ENCODE measurements around the gene MORC1.

MORC1 gene

DNA sequence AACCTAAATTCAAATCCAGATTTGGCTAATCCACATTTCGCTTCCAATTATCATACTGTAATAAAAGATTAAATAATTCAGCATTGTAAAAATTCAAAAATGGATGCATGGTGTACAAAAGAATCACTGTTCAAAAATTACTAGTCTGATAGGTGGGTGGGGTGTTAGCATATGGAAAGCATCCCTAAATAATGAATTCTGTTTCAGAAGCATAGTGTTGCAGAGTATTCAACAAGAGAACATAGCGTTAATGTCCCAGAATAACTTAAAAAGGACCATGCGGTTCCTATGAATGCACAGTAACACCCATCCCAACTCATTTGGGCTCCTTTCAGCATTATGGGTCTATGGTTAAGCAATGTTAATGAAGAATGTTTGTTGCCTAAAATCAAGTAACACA lies 51.1 kb downstream of the MORC1 start:
- Histone ChIP-seq H3K27ac (ENCODE audit: low read depth, low read length) (no peak overlapping the region), H3K9ac (ENCODE audit: low read length) (no peak overlapping the region), H3K4me3 (ENCODE audit: low read depth in 1 of 2, low read length in 2 of 2) (no peak overlapping the region), H3K27me3 (ENCODE audit: control insufficient read depth in 1 of 2, insufficient read depth in 2 of 2, low read length in 2 of 2) (no peaks in the 10 kb centered on the region), H3K4me1 (ENCODE audit: insufficient read depth, low read length) (no peaks in the 10 kb centered on the region), H3K9me3 (ENCODE audit: low read length) (no peaks in the 10 kb centered on the region), H3K36me3 (ENCODE audit: insufficient read depth, low read length) (no peaks in the 10 kb centered on the region)

DNA sequence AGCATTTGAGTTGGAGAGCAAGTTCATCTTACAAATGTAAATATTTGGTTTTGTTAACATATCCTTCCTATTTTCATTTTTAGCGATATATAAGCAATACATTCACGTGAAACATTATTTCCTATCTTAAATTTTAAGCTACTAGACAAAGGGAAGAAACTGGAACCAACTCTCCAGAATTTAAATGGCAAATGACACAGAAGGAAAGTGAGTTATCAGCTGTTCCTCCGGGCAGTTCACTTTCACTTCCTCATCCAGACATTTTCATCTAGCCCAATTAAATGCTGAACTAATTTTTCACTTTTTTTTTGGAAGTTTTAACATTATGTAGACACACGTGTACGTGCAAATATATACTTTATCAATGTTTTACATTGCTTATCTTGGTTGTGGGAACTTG lies 58.7 kb downstream of the MORC1 start:
- H3K9ac ChIP-seq (ENCODE audit: low read length): no peak overlapping the region
- no peaks in the 10 kb centered on the region for H3K4me1 ChIP-seq (ENCODE audit: insufficient read depth, low read length)
- H3K9me3 ChIP-seq (ENCODE audit: low read length): no peaks in the 10 kb centered on the region
- H3K4me3 ChIP-seq (ENCODE audit: low read depth in 1 of 2, low read length in 2 of 2): no peak overlapping the region
- H3K27ac ChIP-seq (ENCODE audit: low read depth, low read length): no peak overlapping the region
- no peaks in the 10 kb centered on the region for H3K27me3 ChIP-seq (ENCODE audit: control insufficient read depth in 1 of 2, insufficient read depth in 2 of 2, low read length in 2 of 2)
- H3K36me3 ChIP-seq (ENCODE audit: insufficient read depth, low read length): no peaks in the 10 kb centered on the region

DNA sequence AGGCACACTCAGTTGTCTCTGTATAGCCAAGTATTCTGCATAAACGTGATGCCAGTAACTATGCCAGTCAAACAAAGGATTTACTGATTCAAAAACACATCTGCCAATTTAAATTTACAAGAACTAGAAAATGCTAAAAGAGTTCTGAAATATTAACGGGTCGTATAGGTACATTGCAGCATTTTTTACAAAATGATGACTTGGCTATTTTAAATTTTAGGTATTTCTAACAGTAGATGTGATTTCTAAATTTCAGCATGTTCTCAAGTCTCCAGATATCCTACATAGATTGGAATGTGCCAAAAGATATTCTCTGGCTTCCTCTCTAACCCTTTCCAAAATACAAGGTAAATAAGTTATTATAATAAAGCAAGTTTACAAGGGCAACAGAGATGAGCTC lies 60.3 kb downstream of the MORC1 start:
- H3K9ac ChIP-seq (ENCODE audit: low read length): no peak overlapping the region
- H3K9me3 ChIP-seq (ENCODE audit: low read length): no peaks in the 10 kb centered on the region
- no peak overlapping the region for H3K4me3 ChIP-seq (ENCODE audit: low read depth in 1 of 2, low read length in 2 of 2)
- H3K36me3 ChIP-seq (ENCODE audit: insufficient read depth, low read length): no peaks in the 10 kb centered on the region
- H3K4me1 ChIP-seq (ENCODE audit: insufficient read depth, low read length): no peaks in the 10 kb centered on the region
- no peak overlapping the region for H3K27ac ChIP-seq (ENCODE audit: low read depth, low read length)
- H3K27me3 ChIP-seq (ENCODE audit: control insufficient read depth in 1 of 2, insufficient read depth in 2 of 2, low read length in 2 of 2): no peaks in the 10 kb centered on the region

DNA sequence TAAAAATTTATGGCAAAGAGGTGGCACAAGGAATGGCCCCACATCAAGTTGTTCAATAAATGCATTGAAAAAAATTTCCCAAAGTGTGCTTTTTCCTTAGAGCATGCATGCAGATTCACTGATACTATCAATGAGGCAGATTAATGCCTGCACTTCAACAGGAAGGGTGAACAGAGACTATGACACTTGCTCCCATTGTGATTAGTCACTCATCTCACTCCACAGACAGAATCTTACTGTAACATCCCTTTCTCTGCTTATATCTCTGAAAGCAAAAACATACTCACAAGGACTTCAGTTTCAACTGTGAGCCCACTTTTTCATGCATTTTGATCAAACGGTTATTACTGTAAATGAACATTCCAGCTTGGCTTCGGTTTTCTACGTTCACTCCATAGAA lies 60.9 kb downstream of the MORC1 start:
- no peak overlapping the region for H3K27ac ChIP-seq (ENCODE audit: low read depth, low read length)
- no peaks in the 10 kb centered on the region for H3K27me3 ChIP-seq (ENCODE audit: control insufficient read depth in 1 of 2, insufficient read depth in 2 of 2, low read length in 2 of 2)
- H3K9me3 ChIP-seq (ENCODE audit: low read length): peaks cover 4% of the 10 kb centered on the region
- H3K9ac ChIP-seq (ENCODE audit: low read length): no peak overlapping the region
- H3K4me1 ChIP-seq (ENCODE audit: insufficient read depth, low read length): no peaks in the 10 kb centered on the region
- H3K4me3 ChIP-seq (ENCODE audit: low read depth in 1 of 2, low read length in 2 of 2): no peak overlapping the region
- H3K36me3 ChIP-seq (ENCODE audit: insufficient read depth, low read length): no peaks in the 10 kb centered on the region

DNA sequence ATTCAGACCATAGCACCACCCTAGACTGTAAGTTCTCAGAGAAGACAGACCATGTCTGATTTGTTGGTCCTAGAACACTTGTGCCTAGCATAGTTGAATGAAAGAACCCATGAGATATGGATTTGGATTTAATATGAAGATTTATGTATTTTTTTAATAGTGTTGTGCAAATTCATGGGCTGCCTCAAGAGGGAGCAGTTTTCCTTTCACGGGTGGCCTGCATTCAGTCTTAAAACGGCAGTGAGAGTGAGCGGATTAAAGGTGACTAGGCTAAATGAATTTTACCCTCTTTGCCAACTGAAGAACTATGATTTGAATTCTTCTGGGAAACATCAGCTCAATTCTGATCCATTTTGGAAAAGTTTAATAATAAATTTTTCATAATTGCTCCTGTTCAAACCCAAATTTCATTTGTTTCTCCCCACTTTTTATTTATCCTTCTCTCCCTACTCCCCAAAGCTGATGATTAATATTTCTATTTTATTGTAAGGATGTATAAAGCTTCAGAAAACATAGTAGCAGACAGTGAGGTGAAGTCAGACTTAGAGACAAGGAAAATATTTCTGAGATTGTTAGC lies 67.3 kb downstream of the MORC1 start:
- Histone ChIP-seq H3K9me3 (ENCODE audit: low read length) (peaks cover 4% of the 10 kb centered on the region), H3K4me3 (ENCODE audit: low read depth in 1 of 2, low read length in 2 of 2) (no peak overlapping the region), H3K27me3 (ENCODE audit: control insufficient read depth in 1 of 2, insufficient read depth in 2 of 2, low read length in 2 of 2) (no peaks in the 10 kb centered on the region), H3K36me3 (ENCODE audit: insufficient read depth, low read length) (no peaks in the 10 kb centered on the region), H3K9ac (ENCODE audit: low read length) (no peak overlapping the region), H3K27ac (ENCODE audit: low read depth, low read length) (no peak overlapping the region), H3K4me1 (ENCODE audit: insufficient read depth, low read length) (no peaks in the 10 kb centered on the region)

DNA sequence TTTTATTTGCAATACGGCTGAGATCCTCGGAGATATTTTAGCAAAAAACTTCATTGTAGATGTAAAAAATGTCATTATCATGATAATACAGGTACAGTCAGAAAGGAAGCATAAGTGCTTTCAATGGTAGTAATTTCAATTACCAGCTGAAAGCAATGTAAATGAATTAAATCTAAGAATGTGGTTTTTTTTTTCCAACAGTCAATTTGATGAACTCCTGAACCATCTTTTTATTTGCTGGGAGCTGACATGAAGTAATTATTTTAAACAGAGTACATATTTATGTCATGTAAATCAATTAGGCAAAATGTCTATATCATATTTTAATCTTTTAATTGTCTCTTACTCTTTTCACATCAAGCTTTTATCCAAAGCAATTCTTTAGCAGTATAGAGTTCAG lies 70.6 kb downstream of the MORC1 start:
- no peaks in the 10 kb centered on the region for H3K36me3 ChIP-seq (ENCODE audit: insufficient read depth, low read length)
- no peaks in the 10 kb centered on the region for H3K27me3 ChIP-seq (ENCODE audit: control insufficient read depth in 1 of 2, insufficient read depth in 2 of 2, low read length in 2 of 2)
- H3K4me1 ChIP-seq (ENCODE audit: insufficient read depth, low read length): no peaks in the 10 kb centered on the region
- H3K4me3 ChIP-seq (ENCODE audit: low read depth in 1 of 2, low read length in 2 of 2): no peak overlapping the region
- H3K9me3 ChIP-seq (ENCODE audit: low read length): peaks cover 3% of the 10 kb centered on the region
- no peak overlapping the region for H3K27ac ChIP-seq (ENCODE audit: low read depth, low read length)
- no peak overlapping the region for H3K9ac ChIP-seq (ENCODE audit: low read length)

DNA sequence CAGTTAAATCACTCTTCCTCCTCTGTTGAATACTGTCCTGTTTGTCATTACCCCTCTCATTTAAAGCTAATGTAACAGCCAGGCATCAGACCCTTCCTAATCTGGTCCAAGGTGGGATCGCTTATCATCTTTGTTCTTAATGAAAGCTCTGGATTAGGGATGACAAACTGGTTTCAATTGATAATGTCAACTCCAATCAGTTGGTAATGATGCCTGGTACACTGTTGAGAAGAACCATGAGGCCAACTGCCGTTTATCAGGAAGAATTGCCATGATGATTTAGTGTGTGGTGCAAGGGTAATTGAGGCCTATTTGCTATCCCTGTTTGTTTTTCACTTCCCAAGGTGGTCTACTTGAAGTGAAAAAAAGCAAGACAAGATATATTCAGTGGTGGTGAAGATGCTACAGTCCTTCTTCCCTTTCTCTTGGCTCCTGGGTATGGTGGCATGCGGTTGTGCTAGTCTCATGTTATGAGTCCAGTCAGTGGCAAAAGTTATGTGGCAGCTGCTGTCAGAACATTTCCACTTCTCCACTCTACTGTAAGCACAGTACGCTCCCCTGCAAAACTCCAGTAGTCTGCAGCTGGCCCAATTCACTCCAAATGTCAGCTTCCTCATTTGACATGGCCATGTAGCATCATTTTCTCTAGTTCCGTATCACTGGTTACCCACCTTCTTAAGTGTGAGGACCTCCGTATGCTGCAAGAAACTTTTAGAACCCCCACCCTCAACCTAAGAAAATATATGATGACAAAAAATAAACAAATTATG lies 72.5 kb downstream of the MORC1 start:
- no peaks in the 10 kb centered on the region for H3K4me1 ChIP-seq (ENCODE audit: insufficient read depth, low read length)
- H3K9me3 ChIP-seq (ENCODE audit: low read length): no peaks in the 10 kb centered on the region
- no peak overlapping the region for H3K9ac ChIP-seq (ENCODE audit: low read length)
- H3K4me3 ChIP-seq (ENCODE audit: low read depth in 1 of 2, low read length in 2 of 2): no peak overlapping the region
- no peaks in the 10 kb centered on the region for H3K36me3 ChIP-seq (ENCODE audit: insufficient read depth, low read length)
- no peak overlapping the region for H3K27ac ChIP-seq (ENCODE audit: low read depth, low read length)
- H3K27me3 ChIP-seq (ENCODE audit: control insufficient read depth in 1 of 2, insufficient read depth in 2 of 2, low read length in 2 of 2): no peaks in the 10 kb centered on the region

DNA sequence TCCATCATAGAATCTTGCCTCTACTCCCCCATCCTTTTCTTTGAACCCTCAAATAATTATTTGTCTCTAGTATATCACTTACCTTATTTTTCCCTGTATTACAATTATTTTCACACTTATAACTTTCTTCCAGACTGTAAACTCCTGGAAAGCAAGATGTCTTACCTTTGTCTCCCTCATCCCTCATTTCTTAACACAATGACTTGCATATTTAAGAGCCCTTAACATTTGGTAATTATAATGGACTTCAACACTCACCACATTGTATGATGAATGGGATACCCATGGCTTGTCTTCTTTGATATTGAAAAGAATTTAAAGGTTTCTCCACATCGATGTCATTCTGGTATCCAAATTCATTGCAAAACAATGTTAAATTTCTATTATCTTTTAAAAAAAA lies 82.9 kb downstream of the MORC1 start:
- no peaks in the 10 kb centered on the region for H3K9me3 ChIP-seq (ENCODE audit: low read length)

DNA sequence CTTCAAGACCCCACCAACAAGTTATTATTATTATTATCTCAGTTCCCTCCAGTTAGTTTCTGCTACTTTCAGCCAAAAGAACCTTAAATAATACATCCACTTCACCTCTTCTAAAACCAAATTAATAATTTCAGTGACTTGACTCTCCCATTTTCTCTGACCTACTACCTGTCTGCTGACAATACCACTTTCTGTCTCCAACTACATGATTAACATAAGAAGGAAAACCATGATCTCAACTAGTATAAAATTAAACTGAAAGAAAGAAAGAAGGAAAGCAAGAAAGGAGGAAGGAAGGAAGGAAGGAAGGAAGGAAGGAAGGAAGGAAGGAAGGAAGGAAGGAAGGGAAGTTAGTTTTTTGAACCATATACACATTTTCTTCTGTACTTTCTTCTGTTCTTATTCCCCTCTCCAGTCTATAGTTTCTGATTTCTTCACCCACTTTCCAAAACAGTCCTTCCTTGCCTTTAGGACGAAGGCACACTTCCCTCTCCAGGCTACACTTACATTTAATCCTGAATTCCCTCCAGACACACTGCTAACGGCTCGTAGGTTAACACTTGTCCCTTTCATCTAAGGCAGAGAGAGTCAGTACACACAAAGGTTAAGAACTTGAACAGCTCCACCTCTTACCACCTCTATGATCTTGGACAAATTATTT lies 84.8 kb downstream of the MORC1 start:
- no peaks in the 10 kb centered on the region for H3K4me1 ChIP-seq (ENCODE audit: insufficient read depth, low read length)
- no peaks in the 10 kb centered on the region for H3K27me3 ChIP-seq (ENCODE audit: control insufficient read depth in 1 of 2, insufficient read depth in 2 of 2, low read length in 2 of 2)
- H3K9me3 ChIP-seq (ENCODE audit: low read length): no peaks in the 10 kb centered on the region
- H3K4me3 ChIP-seq (ENCODE audit: low read depth in 1 of 2, low read length in 2 of 2): no peak overlapping the region
- H3K9ac ChIP-seq (ENCODE audit: low read length): no peak overlapping the region
- no peak overlapping the region for H3K27ac ChIP-seq (ENCODE audit: low read depth, low read length)
- no peaks in the 10 kb centered on the region for H3K36me3 ChIP-seq (ENCODE audit: insufficient read depth, low read length)

More for the DNA sequence above, 82.9 kb downstream of the MORC1 start:
- Histone ChIP-seq H3K27ac (ENCODE audit: low read depth, low read length) (no peak overlapping the region), H3K36me3 (ENCODE audit: insufficient read depth, low read length) (no peaks in the 10 kb centered on the region), H3K4me3 (ENCODE audit: low read depth in 1 of 2, low read length in 2 of 2) (no peak overlapping the region), H3K9ac (ENCODE audit: low read length) (no peak overlapping the region), H3K27me3 (ENCODE audit: control insufficient read depth in 1 of 2, insufficient read depth in 2 of 2, low read length in 2 of 2) (no peaks in the 10 kb centered on the region), H3K4me1 (ENCODE audit: insufficient read depth, low read length) (no peaks in the 10 kb centered on the region)

DNA sequence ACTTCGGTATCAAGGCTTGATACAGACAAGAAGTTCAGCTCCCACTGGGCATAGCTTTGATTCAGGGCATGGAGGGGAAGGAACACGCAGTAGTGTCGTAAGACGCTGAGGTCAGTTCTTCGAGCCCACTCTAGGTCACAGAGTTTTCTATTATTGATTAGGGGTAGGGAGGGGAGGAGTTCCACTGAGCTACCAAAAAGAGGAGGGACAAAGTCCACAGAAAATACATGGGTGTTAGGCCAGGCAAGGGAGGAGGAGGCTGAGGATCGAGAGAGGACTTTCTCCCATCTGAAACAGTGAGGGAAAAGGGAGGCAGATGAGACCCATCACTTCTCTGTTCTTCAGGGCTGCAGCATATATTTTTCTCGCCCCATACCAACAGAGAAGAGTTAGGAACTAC lies 89.2 kb downstream of the MORC1 start:
- Histone ChIP-seq H3K9ac (ENCODE audit: low read length) (no peak overlapping the region), H3K36me3 (ENCODE audit: insufficient read depth, low read length) (no peaks in the 10 kb centered on the region), H3K4me3 (ENCODE audit: low read depth in 1 of 2, low read length in 2 of 2) (no peak overlapping the region), H3K9me3 (ENCODE audit: low read length) (no peaks in the 10 kb centered on the region), H3K4me1 (ENCODE audit: insufficient read depth, low read length) (no peaks in the 10 kb centered on the region), H3K27me3 (ENCODE audit: control insufficient read depth in 1 of 2, insufficient read depth in 2 of 2, low read length in 2 of 2) (no peaks in the 10 kb centered on the region), H3K27ac (ENCODE audit: low read depth, low read length) (no peak overlapping the region)

DNA sequence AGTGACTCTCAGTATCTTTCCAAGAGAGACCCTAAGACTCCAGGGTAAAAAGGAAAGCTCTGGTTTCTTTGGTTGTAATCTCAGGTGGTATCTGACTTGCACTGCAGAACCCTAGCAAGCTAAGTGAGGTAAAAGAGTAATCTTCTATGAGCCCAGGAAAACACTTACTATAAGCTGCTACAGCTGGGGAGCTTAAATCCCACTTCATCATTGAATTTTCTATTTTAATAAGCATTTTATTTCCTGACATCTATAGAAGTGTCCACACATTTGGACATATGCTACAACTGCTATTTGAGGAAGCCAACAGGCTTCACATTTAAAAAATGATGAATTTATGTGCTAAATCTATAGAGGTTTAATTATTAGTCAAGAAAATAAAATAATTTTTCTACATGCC lies 91.1 kb downstream of the MORC1 start:
- Histone ChIP-seq H3K27ac (ENCODE audit: low read depth, low read length) (no peak overlapping the region), H3K4me1 (ENCODE audit: insufficient read depth, low read length) (no peaks in the 10 kb centered on the region), H3K9ac (ENCODE audit: low read length) (no peak overlapping the region), H3K9me3 (ENCODE audit: low read length) (no peaks in the 10 kb centered on the region), H3K27me3 (ENCODE audit: control insufficient read depth in 1 of 2, insufficient read depth in 2 of 2, low read length in 2 of 2) (no peaks in the 10 kb centered on the region), H3K36me3 (ENCODE audit: insufficient read depth, low read length) (no peaks in the 10 kb centered on the region), H3K4me3 (ENCODE audit: low read depth in 1 of 2, low read length in 2 of 2) (no peak overlapping the region)

DNA sequence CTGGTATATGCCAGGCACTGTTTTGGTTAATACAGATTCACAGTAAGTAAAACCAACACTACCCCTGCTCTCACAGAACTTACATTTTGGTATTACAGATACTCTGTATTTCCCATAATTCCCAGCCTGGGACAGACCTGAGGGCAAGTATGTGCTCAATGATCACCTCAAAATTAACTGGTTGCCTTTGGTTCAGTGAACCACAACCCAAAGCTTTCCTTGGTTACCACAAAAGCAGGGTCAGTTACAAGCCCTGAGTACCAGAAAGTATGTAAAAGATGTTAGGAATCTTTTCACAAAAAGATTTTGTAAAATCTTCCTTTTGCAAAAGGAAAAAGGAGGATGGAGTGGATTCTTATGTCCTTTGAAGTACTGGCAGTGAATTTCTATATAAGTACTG lies 92.0 kb downstream of the MORC1 start:
- Histone ChIP-seq H3K9me3 (ENCODE audit: low read length) (no peaks in the 10 kb centered on the region), H3K9ac (ENCODE audit: low read length) (no peak overlapping the region), H3K4me1 (ENCODE audit: insufficient read depth, low read length) (no peaks in the 10 kb centered on the region), H3K36me3 (ENCODE audit: insufficient read depth, low read length) (no peaks in the 10 kb centered on the region), H3K4me3 (ENCODE audit: low read depth in 1 of 2, low read length in 2 of 2) (no peak overlapping the region), H3K27ac (ENCODE audit: low read depth, low read length) (no peak overlapping the region), H3K27me3 (ENCODE audit: control insufficient read depth in 1 of 2, insufficient read depth in 2 of 2, low read length in 2 of 2) (no peaks in the 10 kb centered on the region)

Measured in muscle layer of colon (tissue), 2 donors.